ENCODE data around the gene ARSG.

DNA sequence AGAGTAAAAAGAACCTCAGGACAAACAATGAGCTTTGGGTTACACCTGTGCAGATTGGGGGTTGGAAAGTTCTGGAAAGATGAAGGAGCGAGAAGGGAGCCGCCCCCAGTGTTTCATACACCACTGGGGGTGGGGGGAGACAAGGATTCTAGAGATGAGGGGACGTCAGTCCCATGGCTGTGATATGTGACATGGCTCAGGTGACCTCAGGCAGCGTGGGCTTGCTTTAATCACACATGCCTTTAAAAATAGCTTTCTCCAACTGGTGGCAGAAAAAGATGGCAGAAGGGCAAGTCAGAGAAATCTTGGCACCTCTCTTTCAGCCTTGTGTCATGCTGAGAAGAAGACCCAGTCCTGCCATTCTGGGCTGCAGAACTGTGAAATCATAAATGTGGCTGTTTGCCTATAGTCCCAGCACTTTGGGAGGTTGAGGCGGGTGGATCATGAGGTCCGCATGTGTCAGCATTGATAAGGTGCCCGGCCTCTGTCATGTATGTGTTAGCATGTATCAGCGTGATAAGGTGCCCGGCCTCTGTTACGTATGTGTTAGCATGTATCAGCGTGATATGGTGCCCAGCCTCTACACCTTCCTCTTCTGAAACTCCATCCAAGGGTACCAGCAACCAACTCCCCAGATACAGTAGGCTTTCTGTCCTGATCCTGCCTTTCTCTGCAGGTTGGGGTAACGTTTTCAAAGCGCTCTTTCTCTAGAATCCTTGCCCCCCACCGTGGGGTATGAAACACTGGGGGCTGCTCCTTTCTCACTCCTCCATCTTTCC lies 141.0 kb downstream of the ARSG start:
- TF ChIP-seq POLR2A (IDR thresholded peaks at IDR 0.05; ENCODE audit: low read length) (no peak), GATA1 (IDR thresholded peaks at IDR 0.05; ENCODE audit: low read depth, low read length) (no peak)
